ENCODE data around the gene G3BP2.
"Not testable (repeated sequence)": the region's sequence is repeated elsewhere in the genome, so short reads cannot be mapped to it uniquely, and the experiment has no call there.

The G3BP2 gene

DNA sequence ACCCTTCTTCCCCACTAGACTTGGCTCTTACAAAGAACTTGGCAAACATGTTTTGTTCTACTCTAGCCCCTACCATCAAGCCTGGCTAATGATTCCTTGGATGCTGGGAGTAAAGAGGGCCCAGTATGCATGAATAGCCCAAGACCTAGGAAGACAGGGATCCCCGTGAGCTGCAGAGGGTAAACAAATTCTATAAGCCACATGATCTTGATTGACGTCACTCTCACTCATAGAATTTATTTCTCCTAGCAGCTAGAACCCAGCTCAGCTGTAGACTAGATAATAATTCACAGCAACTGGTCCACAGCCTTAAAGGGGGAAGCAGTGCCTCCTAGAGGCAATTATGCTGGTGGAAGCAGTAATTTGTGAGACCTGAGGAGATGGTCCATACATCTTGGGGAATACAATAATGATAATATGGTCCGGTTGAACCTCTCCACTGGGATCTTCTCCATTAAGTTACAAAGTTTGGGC lies 35.0 kb upstream of the G3BP2 start:
- H4K20me1 ChIP-seq, result no peaks in the 10 kb centered on the region
- no peak overlapping the region for H3K4me3 ChIP-seq
- H3K9ac ChIP-seq, result no peak overlapping the region
- peaks cover 29% of the 10 kb centered on the region for H3K4me1 ChIP-seq
- TF ChIP-seq Cebpa-rat (IDR thresholded peaks at IDR 0.05), result no peak
- no peaks in the 10 kb centered on the region for H3K9me3 ChIP-seq
- peak overlapping the region; percentile 64 for H3K27ac ChIP-seq
- H3K27me3 ChIP-seq, result no peaks in the 10 kb centered on the region
- H3K36me3 ChIP-seq, result peaks cover 23% of the 10 kb centered on the region
- peak overlapping the region; percentile 74; the same call in 1 of the 2 replicates for H3K4me2 ChIP-seq

- Histone ChIP-seq H3K9ac (no peak overlapping the region), H3K4me3 (no peak overlapping the region), H3K4me2 (no peak overlapping the region), H3K9me3 (no peaks in the 10 kb centered on the region), H3K4me1 (peaks cover 25% of the 10 kb centered on the region), H3K27ac (no peak overlapping the region), H4K20me1 (no peaks in the 10 kb centered on the region), H3K36me3 (peaks cover 23% of the 10 kb centered on the region), H3K27me3 (no peaks in the 10 kb centered on the region)
- no peak for TF ChIP-seq Cebpa-rat (IDR thresholded peaks at IDR 0.05)
These were observed 32.2 kb upstream of the G3BP2 start for GRCh38 chr4:75705198-75705977.

GRCh38 chr4:75702919-75703411 lies 29.8 kb upstream of the G3BP2 start:
- Histone ChIP-seq H3K36me3 (peaks cover 23% of the 10 kb centered on the region), H3K9ac (no peak overlapping the region), H3K9me3 (no peaks in the 10 kb centered on the region), H3K4me2 (no peak overlapping the region), H3K4me1 (peaks cover 17% of the 10 kb centered on the region), H4K20me1 (no peaks in the 10 kb centered on the region), H3K27ac (no peak overlapping the region), H3K27me3 (no peaks in the 10 kb centered on the region), H3K4me3 (no peak overlapping the region)
- TF ChIP-seq Cebpa-rat (IDR thresholded peaks at IDR 0.05), result no peak

- TF ChIP-seq Cebpa-rat (IDR thresholded peaks at IDR 0.05), result no peak
These were observed 26.1 kb upstream of the G3BP2 start for GRCh38 chr4:75699299-75699698.

DNA sequence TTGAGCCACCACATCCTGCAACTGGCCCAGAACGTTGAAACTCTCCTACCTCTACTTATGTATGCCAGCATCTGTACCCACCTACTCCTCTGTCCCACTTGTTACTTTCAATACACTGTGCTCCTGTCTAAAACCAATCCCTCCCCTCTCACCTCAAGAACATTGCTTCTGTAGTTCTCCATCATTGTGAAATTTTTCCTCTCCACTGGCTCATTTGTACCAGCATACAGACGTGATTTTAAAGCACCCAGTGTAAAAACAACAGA lies 25.7 kb upstream of the G3BP2 start:
- no peak overlapping the region for H3K4me3 ChIP-seq
- H3K9ac ChIP-seq, result no peak overlapping the region
- H3K9me3 ChIP-seq, result peaks cover 12% of the 10 kb centered on the region
- no peaks in the 10 kb centered on the region for H3K27me3 ChIP-seq
- H3K4me2 ChIP-seq, result peak overlapping the region; percentile 79
- peaks cover 21% of the 10 kb centered on the region for H3K4me1 ChIP-seq
- H3K27ac ChIP-seq, result peak overlapping the region; percentile 70
- H4K20me1 ChIP-seq, result no peaks in the 10 kb centered on the region
- H3K36me3 ChIP-seq, result peaks cover 18% of the 10 kb centered on the region
- no peak for TF ChIP-seq Cebpa-rat (IDR thresholded peaks at IDR 0.05)

More at GRCh38 chr4:75699299-75699698, 26.1 kb upstream of the G3BP2 start:
- H3K4me2 ChIP-seq, result peak overlapping the region; percentile 79
- H3K27me3 ChIP-seq, result no peaks in the 10 kb centered on the region
- H4K20me1 ChIP-seq, result no peaks in the 10 kb centered on the region
- H3K4me3 ChIP-seq, result no peak overlapping the region
- H3K36me3 ChIP-seq, result peaks cover 14% of the 10 kb centered on the region
- H3K9ac ChIP-seq, result no peak overlapping the region
- peaks cover 21% of the 10 kb centered on the region for H3K4me1 ChIP-seq
- peak overlapping the region; percentile 70 for H3K27ac ChIP-seq
- H3K9me3 ChIP-seq, result peaks cover 9% of the 10 kb centered on the region

DNA sequence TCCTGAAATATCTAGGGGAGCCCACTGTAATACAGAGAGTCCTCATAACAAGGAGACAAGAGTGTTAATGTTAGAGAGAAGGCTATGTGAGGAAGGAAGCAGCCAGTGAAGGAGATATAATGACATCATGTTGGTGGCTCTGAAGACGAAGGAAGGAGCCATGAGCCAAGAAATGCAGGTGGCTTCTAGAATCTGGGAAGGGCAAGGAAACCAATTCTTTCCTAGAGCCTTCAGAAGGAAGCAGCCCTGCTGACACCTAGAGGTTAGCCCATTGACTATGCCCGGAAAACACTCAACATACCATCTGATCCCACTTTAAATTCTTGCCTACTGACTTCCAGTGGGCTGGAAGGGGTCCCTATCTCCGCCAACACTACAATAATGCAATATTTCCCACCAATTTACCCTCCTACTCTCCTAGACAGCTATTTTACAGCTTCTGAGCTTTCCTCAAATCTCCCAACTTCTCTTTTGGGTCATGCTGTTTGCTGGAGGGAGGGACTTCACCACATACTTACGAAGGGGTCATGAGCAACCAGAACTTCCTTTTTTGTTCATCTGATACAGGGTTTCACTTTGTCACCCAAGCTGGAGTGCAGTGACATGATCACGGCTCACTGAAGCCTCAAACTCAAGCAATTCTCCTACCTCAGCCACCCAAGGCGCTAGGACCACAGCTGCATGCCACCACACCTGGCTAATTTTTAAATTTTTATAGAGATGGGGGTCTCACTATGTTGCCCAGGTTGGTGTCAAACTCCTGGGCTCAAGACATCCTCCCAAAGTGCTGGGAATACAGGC lies 25.2 kb upstream of the G3BP2 start:
- Histone ChIP-seq H3K9me3 (peaks cover 12% of the 10 kb centered on the region), H3K4me1 (peaks cover 21% of the 10 kb centered on the region), H3K27me3 (no peaks in the 10 kb centered on the region), H3K4me3 (no peak overlapping the region), H3K9ac (no peak overlapping the region), H3K36me3 (peaks cover 24% of the 10 kb centered on the region), H3K4me2 (peak overlapping the region; percentile 79), H3K27ac (peak overlapping the region; percentile 70), H4K20me1 (no peaks in the 10 kb centered on the region)
- no peak for TF ChIP-seq Cebpa-rat (IDR thresholded peaks at IDR 0.05)

- no peaks in the 10 kb centered on the region for H4K20me1 ChIP-seq
- TF ChIP-seq Cebpa-rat (IDR thresholded peaks at IDR 0.05), result no peak
- H3K4me2 ChIP-seq, result no peak overlapping the region
- H3K36me3 ChIP-seq, result peaks cover 37% of the 10 kb centered on the region
- H3K9me3 ChIP-seq, result peaks cover 12% of the 10 kb centered on the region
- H3K27ac ChIP-seq, result no peak overlapping the region
- peaks cover 21% of the 10 kb centered on the region for H3K4me1 ChIP-seq
- no peak overlapping the region for H3K9ac ChIP-seq
- H3K27me3 ChIP-seq, result no peaks in the 10 kb centered on the region
- H3K4me3 ChIP-seq, result no peak overlapping the region
These were observed 23.4 kb upstream of the G3BP2 start for GRCh38 chr4:75696581-75696980.

DNA sequence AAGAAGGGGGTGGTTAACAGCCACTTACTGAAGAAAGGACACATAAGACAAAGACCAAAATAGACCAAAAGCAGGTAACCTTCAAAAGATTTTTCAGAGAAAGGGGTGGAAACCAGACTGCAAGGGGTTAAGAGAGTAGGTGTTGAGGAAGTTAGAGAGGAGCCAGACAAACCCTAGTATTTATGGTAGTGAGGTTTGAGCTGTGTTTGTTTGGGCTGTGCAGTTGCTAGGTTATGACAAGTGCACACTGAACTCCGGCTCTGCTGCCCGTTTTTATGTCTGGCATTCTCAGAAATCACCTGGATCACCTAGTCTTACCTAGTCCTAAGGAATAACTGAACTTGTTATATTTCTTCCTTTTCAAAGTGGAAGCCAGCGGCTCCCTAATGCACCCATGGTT lies 22.9 kb upstream of the G3BP2 start:
- no peak overlapping the region for H3K4me3 ChIP-seq
- peaks cover 21% of the 10 kb centered on the region for H3K4me1 ChIP-seq
- H3K36me3 ChIP-seq, result peaks cover 42% of the 10 kb centered on the region
- H3K27ac ChIP-seq, result no peak overlapping the region
- H3K9ac ChIP-seq, result no peak overlapping the region
- no peak overlapping the region for H3K4me2 ChIP-seq
- H3K27me3 ChIP-seq, result no peaks in the 10 kb centered on the region
- H4K20me1 ChIP-seq, result no peaks in the 10 kb centered on the region
- TF ChIP-seq Cebpa-rat (IDR thresholded peaks at IDR 0.05), result no peak
- H3K9me3 ChIP-seq, result peaks cover 12% of the 10 kb centered on the region

DNA sequence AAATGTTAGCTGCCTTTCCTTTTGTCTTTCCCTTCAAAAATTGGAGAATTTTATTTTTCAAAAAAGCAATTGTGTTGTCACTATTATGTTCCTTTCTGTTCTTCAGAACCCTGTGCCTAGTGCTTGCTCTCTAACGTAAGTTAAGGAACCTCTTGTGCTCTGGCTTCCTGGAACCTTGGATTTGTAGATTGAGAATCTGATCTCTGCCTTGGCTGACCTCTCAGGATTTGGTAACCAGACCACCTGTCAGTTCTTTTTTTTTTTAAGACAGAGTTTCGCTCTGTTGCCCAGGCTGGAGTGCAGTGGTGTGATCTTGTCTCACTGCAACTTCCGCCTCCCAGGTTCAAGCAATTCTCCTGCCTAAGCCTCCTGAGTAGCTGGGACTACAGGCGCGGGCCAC lies 18.9 kb upstream of the G3BP2 start:
- H3K27me3 ChIP-seq, H4K20me1 ChIP-seq, H3K27ac ChIP-seq, H3K4me2 ChIP-seq, H3K4me1 ChIP-seq, H3K9ac ChIP-seq, H3K4me3 ChIP-seq: not testable (repeated sequence)
- Histone ChIP-seq H3K9me3 (peaks cover 27% of the 10 kb centered on the region), H3K36me3 (peaks cover 70% of the 10 kb centered on the region)

DNA sequence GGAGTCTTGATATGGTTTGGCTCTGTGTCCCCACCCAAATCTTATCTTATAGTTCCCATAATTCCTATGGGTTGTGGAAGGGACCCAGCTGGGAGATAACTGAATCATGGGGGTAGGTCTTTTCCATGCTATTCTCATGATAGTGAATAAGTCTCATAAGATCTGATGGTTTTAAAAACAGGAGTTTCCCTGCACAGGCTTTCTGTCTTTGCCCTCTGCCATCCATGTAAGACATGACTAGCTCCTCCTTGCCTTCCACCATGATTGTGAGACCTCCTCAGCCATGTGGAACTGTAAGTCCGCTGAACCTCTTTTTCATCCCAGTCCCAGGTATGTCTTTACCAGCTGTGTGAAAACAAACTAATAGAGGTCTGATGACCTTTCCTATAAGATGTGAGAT lies 13.9 kb upstream of the G3BP2 start:
- not testable (repeated sequence) for H4K20me1 ChIP-seq, H3K27ac ChIP-seq, H3K27me3 ChIP-seq, H3K4me1 ChIP-seq, H3K4me3 ChIP-seq, H3K9ac ChIP-seq
- H3K4me2 ChIP-seq, result peak overlapping the region; percentile 12; the same call in 1 of the 2 replicates
- peaks cover 19% of the 10 kb centered on the region for H3K9me3 ChIP-seq
- H3K36me3 ChIP-seq, result peaks cover 42% of the 10 kb centered on the region

Measured in BLaER1 (cell line).